ENCODE measurements around the gene ZBTB5.

Gene ZBTB5

DNA sequence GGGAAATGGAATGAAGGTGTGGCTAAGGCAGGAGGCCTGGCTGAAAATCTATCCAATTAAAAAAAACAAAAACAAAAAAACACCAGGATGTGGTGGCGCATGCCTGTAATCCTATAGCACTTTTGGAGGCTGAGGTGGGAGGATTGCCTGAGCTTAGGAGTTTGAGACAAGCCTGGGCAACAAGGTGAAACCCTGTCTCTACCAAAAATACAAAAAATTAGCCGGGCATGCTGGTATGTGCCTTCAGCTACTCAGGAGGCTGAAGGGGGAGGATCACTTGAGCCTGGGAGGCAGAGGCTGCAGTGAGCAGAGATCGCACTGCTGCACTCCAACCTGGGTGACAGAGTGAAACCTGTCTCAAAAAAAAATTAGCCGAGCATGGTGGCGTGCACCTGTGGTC lies 21.7 kb downstream of the ZBTB5 start:
- TF ChIP-seq, protein P1, sequence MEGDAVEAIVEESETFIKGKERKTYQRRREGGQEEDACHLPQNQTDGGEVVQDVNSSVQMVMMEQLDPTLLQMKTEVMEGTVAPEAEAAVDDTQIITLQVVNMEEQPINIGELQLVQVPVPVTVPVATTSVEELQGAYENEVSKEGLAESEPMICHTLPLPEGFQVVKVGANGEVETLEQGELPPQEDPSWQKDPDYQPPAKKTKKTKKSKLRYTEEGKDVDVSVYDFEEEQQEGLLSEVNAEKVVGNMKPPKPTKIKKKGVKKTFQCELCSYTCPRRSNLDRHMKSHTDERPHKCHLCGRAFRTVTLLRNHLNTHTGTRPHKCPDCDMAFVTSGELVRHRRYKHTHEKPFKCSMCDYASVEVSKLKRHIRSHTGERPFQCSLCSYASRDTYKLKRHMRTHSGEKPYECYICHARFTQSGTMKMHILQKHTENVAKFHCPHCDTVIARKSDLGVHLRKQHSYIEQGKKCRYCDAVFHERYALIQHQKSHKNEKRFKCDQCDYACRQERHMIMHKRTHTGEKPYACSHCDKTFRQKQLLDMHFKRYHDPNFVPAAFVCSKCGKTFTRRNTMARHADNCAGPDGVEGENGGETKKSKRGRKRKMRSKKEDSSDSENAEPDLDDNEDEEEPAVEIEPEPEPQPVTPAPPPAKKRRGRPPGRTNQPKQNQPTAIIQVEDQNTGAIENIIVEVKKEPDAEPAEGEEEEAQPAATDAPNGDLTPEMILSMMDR (IDR thresholded peaks at IDR 0.05; ENCODE audit: low read depth, low read length), result no peak
- DNase-seq (ENCODE audit: extremely low read depth, low read depth), result no peak

DNA sequence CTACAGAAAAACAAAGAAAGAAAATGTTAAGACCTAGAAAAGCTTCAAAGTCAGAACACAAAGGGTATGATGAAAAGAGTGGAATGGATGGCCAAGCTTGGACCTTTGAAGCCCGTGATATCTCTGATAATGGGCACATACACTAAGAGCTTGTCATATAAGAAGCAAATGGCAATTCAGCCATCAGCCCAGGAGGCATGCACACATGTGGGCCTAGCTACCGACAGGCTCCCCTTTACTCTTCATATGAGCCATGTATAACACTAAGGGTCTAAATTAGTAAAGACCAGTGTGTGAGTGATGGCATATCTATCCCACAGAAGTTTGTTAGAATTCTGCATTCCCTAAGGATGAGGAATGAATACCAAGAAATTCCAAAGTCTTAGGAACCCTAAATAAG lies 22.7 kb downstream of the ZBTB5 start:
- TF ChIP-seq, protein P1 (IDR thresholded peaks at IDR 0.05; ENCODE audit: low read depth, low read length), result no peak
- no peak for DNase-seq (ENCODE audit: extremely low read depth, low read depth)

DNA sequence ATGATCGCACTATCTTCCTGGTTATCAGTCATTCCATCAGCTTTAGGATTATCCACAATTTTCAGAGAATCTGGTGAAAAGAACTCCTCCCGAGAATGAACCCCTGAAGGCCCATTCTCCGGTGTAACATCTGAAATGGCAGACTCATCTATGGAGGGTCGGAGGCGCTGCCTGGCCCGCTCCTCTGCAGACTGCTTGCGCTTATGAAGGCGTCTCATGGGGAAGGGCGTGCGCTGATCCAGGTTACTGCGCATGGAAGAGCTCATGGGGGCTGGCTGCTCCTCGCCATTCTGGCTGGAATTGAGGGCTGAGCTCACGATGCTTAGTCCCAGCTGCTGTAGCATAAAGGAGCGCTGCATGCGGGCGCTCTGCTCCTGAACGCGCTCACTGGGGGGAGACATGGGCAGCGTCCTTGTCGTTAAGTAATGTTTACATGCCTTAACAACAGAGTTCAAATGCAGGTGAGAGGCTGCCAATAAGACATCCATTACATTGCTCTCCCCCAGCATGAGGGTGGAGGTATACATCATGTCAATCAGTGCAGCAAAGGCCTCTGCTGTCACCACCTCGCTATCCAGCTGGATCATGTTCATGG lies 23.4 kb downstream of the ZBTB5 start:
- DNase-seq (ENCODE audit: extremely low read depth, low read depth), result no peak
- TF ChIP-seq, protein P1 (IDR thresholded peaks at IDR 0.05; ENCODE audit: low read depth, low read length), result no peak

DNA sequence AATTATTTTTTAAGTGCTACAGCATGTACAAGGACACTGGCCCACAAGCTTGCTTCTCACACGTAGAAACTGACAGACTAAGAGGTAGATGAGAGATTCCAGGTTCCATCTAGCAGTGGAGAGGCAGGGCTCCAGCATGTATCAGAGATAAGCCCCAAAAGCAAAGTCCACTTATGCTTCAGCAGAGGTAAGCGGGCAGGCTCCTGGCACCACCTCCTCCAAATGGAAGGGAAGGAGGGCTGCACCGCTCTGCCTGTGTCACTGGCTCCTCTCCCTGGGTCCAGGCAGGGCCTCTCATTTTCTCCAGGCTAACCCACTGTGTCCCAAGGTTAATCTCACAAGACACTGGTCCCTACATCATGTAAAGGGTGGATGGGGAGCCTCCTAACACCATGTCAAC lies 26.9 kb downstream of the ZBTB5 start:
- DNase-seq (ENCODE audit: extremely low read depth, low read depth), result no peak
- TF ChIP-seq, protein P1 (IDR thresholded peaks at IDR 0.05; ENCODE audit: low read depth, low read length), result no peak

DNA sequence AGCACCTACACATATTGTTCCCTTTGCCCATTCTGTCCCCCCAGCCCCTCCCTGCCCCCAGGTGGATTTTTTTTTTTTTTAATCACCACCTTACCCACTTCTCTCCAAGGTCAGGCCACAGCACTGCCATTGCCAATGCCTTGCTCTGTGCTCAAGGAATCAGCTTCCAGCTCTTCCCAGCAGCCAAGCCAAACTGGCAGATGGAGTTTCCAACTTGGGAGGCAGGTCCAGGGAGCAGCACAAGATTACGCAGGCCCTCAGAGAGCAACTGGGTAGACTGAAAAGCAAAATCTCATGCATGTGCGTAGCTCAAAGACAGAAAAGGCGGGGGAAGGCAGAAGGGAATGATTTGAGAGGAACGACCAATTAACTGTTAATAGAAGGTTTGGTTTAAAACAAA lies 27.6 kb downstream of the ZBTB5 start:
- TF ChIP-seq, protein P1 (IDR thresholded peaks at IDR 0.05; ENCODE audit: low read depth, low read length), result no peak
- no peak for DNase-seq (ENCODE audit: extremely low read depth, low read depth)

DNA sequence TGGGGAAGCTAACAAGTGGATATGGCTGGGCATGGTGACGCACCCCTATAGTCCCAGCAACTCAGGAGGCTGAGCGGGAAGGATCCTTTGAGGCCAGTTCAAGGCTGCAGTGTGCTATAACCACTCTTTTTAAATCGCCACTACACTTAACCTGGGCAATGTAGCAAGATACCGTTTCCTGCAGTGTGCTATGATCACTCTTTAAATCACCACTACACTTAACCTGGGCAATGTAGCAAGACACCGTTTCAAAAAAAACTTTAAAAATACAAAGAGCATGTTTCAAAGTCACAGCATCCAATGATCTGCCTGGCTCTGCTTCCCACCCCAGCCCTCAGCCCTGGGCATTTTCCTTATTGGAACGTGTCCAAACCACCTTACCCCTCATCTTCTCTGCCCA lies 28.2 kb downstream of the ZBTB5 start:
- TF ChIP-seq, protein P1 (IDR thresholded peaks at IDR 0.05; ENCODE audit: low read depth, low read length), result no peak

DNA sequence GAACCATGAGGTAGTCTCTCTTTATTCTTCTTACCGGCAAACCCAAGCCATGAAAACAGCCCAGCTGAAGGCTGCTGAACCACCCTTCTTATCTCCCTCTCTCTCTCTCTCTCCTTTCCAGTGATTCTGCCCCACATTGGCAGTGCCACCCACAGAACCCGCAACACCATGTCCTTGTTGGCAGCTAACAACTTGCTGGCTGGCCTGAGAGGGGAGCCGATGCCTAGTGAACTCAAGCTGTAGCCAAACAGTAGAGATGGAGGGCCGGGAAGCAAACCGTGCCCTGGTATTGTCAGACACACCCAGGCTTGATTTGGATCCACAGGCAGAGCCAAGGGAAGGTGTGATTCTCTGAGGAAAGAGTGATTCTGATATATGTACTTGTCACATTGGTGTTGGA lies 28.7 kb downstream of the ZBTB5 start:
- DNase-seq (ENCODE audit: extremely low read depth, low read depth), result no peak
- TF ChIP-seq, protein P1 (IDR thresholded peaks at IDR 0.05; ENCODE audit: low read depth, low read length), result no peak

More for the DNA sequence above, 28.2 kb downstream of the ZBTB5 start:
- DNase-seq (ENCODE audit: extremely low read depth, low read depth), result no peak
